SU-DHL-6 (cell line): Measurements from ENCODE around the gene PDE2A.

Experiments
- CTCF ChIP-seq: fragments of 200-600 bp; sonication (generic); IDR thresholded peaks from one replicate; pipeline ENCODE4 v1.5.1; 2017; ENCODE audit warnings: antibody characterized with exemption, mild to moderate bottlenecking, low read length, moderate library complexity; ENCODE audit not compliant: insufficient read depth, poor library complexity, severe bottlenecking
- EZH2phosphoT487 ChIP-seq: fragments of 200-600 bp; sonication (generic), shearing (Covaris generic); conservative IDR thresholded peaks from 2 replicates; pipeline ENCODE4 v1.6.1; 2018; ENCODE audit warnings: mild to moderate bottlenecking, antibody characterized with exemption, low read length, moderate library complexity, mixed read lengths

GRCh38 chr11:72528121-72528520, 146.1 kb downstream of the PDE2A start:
- TF ChIP-seq CTCF = no peak
- TF ChIP-seq EZH2phosphoT487 = no peak
